HG03108 (cell line): ENCODE results near the gene KIAA1586.

Experiments used
- ATAC-seq: cut with Tn5 transposase; IDR thresholded peaks from one replicate; pipeline ENCODE4 v1.9.1; 2021; ENCODE audit warnings: moderate library complexity; ENCODE audit not compliant: unreplicated experiment

The KIAA1586 gene

DNA sequence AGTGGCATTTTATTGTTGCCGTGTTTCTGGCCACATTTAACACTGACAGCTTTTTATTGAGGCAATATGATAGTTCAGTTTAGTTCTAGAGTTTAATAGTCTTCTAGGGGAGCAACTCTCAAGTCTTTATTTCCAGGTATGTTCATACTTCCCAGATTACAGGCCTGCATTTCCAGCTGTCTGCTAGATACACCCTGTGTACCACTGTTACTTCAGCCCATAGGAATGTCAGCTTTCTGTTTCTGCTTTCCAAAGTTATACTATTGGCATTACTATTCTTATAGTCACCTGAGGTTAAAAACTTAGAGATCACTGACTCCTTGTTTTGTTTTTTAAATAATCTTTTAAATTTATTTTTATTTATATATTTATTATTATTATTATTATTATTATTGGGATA is 51.1 kb downstream of the KIAA1586 start:
- ATAC-seq: no peak

DNA sequence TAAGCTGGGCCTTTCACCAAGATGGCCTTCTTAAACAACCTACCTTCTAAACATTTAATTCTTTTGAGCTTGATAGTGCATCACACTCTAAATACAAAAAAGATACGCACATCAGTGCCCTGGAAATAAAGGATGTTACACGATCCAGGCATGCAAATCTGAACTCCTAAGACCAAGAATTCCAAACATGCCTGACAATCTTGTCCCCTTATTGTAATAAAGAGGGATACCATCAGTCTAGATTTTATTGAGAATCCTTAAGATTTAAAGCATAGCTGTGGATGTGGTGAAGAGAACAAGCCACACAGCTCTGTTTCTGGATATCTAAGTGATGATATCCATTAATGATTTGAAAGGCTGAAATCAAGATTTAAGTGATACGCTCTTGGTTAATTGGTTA is 56.5 kb downstream of the KIAA1586 start:
- ATAC-seq: no peak

DNA sequence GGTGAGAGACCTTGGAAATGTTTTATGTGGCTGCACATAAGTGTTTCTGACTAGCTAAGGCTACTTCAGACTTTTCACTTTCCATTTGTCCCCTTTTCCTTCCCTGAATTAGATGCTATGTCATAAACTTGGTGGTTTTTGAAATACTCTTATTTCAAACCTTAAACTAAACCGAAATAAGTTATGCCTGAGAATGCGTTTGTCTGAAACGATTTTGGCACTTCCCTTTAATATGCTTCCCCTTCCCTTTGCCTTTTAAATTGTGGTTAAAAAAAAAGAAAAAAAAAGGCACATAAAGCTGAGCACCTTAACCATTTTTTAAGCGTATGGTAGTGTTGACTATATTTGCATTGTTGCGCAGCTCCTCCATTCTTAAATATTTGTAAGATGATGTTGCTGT is 57.8 kb downstream of the KIAA1586 start:
- no peak for ATAC-seq
